HEK293 (cell line): ENCODE measurements around the gene CREM.
A peak's percentile ranks its signal among the peaks of the same experiment; 100 is the strongest.

ENCODE experiments used
- CTCF ChIA-PET: fragments of 350-600 bp; formaldehyde crosslinking; extraction: SDS; loops from one replicate; lab custom pipeline; 2021; ENCODE audit warnings: antibody characterized with exemption; lab: Yijun Ruan, JAX
- POLR2A ChIA-PET: fragments of 300-600 bp; formaldehyde crosslinking; extraction: SDS; loops from one replicate; lab custom pipeline; 2020; ENCODE audit warnings: antibody characterized with exemption, inconsistent platforms; lab: Yijun Ruan, JAX
- H3K27ac ChIP-seq: fragments of 200-500 bp; sonication (Bioruptor generic); 2 replicates; pipeline ENCODE4 v1.5.1; 2014; ENCODE audit warnings: low read depth, low read length, control low read depth, inconsistent platforms; ENCODE audit errors: extremely low read depth
- H3K36me3 ChIP-seq, 2 experiments: fragments of 200-500 bp in 1 of 2; sonication (Bioruptor generic) in 1 of 2; 1 replicate in 1 of 2; 2 replicates in 1 of 2; pipeline ENCODE4 v1.5.1; 2014 to 2017; ENCODE audit warnings: inconsistent platforms in 2 of 2, low read length in 2 of 2; ENCODE audit not compliant: control insufficient read depth in 2 of 2, insufficient read depth in 1 of 2
- H3K4me1 ChIP-seq: fragments of 200-500 bp; sonication (Bioruptor generic); 2 replicates; pipeline ENCODE4 v1.5.1; 2014; ENCODE audit warnings: mild to moderate bottlenecking, low read length, inconsistent platforms; ENCODE audit not compliant: control insufficient read depth, insufficient read depth
- H3K4me3 ChIP-seq: 2 replicates; pipeline ENCODE4 v1.5.1; 2011; ENCODE audit warnings: low read depth, mild to moderate bottlenecking, control low read depth, low read length, moderate library complexity
- H3K9me3 ChIP-seq: fragments of 200-500 bp; sonication (Bioruptor generic); 2 replicates; pipeline ENCODE4 v1.5.1; 2014; ENCODE audit warnings: low read depth, low read length, inconsistent platforms; ENCODE audit not compliant: control insufficient read depth, insufficient read depth
- EGR2 ChIP-seq: fragments of 450-650 bp; formaldehyde crosslinking; IDR thresholded peaks from 2 replicates; pipeline ENCODE4 v1.5.1; 2016; ENCODE audit warnings: low read depth, missing biosample characterization, missing genetic modification characterization
- IKZF3 ChIP-seq: fragments of 450-650 bp; IDR thresholded peaks from 2 replicates; pipeline ENCODE4 v1.5.0; 2018; ENCODE audit warnings: missing biosample characterization, mild to moderate bottlenecking, missing genetic modification characterization, moderate library complexity
- REST ChIP-seq: fragments of 450-650 bp; formaldehyde crosslinking; IDR thresholded peaks from 2 replicates; pipeline ENCODE4 v1.5.1; 2016; ENCODE audit warnings: missing biosample characterization, missing genetic modification characterization
- TCF7L2 ChIP-seq: IDR thresholded peaks from 2 replicates; pipeline ENCODE4 v1.6.1; 2011; ENCODE audit warnings: low read depth, mild to moderate bottlenecking, inconsistent platforms, low read length, moderate library complexity, borderline replicate concordance
- YY1 ChIP-seq: fragments of 450-650 bp; formaldehyde crosslinking; IDR thresholded peaks from 2 replicates; pipeline ENCODE4 v1.5.1; 2018; ENCODE audit warnings: missing biosample characterization, missing genetic modification characterization
- ZBTB7A ChIP-seq: fragments of 450-650 bp; formaldehyde crosslinking; IDR thresholded peaks from 2 replicates; pipeline ENCODE4 v1.5.1; 2016; ENCODE audit warnings: low read depth, missing biosample characterization, missing genetic modification characterization
- ZNF146 ChIP-seq: fragments of 450-650 bp; formaldehyde crosslinking; IDR thresholded peaks from 2 replicates; pipeline ENCODE4 v1.5.1; 2016; ENCODE audit warnings: missing biosample characterization, missing genetic modification characterization
- ZNF2 ChIP-seq: fragments of 450-650 bp; formaldehyde crosslinking; IDR thresholded peaks from 2 replicates; pipeline ENCODE4 v1.5.1; 2016; ENCODE audit warnings: missing biosample characterization, missing genetic modification characterization
- ZNF274 ChIP-seq, 2 experiments: fragments of 200-500 bp in 1 of 2; fragments of 450-650 bp in 1 of 2; sonication (Bioruptor generic) in 1 of 2; formaldehyde crosslinking in 1 of 2; IDR thresholded peaks; 2 replicates each; pipeline versions ENCODE4 v1.5.1 to v1.6.1; 2014 to 2016; ENCODE audit warnings: borderline replicate concordance in 1 of 2, inconsistent platforms in 1 of 2, low read length in 1 of 2, missing biosample characterization in 1 of 2, missing genetic modification characterization in 1 of 2
- ZNF292 ChIP-seq: fragments of 450-650 bp; formaldehyde crosslinking; IDR thresholded peaks from 2 replicates; pipeline ENCODE4 v1.5.1; 2016; ENCODE audit warnings: low read depth, missing biosample characterization, missing genetic modification characterization, borderline replicate concordance
- ZNF311 ChIP-seq: fragments of 450-650 bp; formaldehyde crosslinking; IDR thresholded peaks from 2 replicates; pipeline ENCODE4 v1.5.1; 2017; ENCODE audit warnings: missing biosample characterization, missing genetic modification characterization, borderline replicate concordance
- ZNF354C ChIP-seq: fragments of 450-650 bp; formaldehyde crosslinking; IDR thresholded peaks from 2 replicates; pipeline ENCODE4 v1.5.1; 2016; ENCODE audit warnings: missing biosample characterization, missing genetic modification characterization, low read depth, borderline replicate concordance
- ZNF449 ChIP-seq: fragments of 450-650 bp; formaldehyde crosslinking; IDR thresholded peaks from 2 replicates; pipeline ENCODE4 v1.5.1; 2017; ENCODE audit warnings: missing biosample characterization, mild to moderate bottlenecking, missing genetic modification characterization, moderate library complexity
- ZNF521 ChIP-seq: fragments of 450-650 bp; formaldehyde crosslinking; IDR thresholded peaks from 2 replicates; pipeline ENCODE4 v1.5.1; 2017; ENCODE audit warnings: missing biosample characterization, mild to moderate bottlenecking, missing genetic modification characterization
- ZNF571 ChIP-seq: fragments of 450-650 bp; formaldehyde crosslinking; IDR thresholded peaks from 2 replicates; pipeline ENCODE4 v1.5.0; 2017; ENCODE audit warnings: missing biosample characterization, missing genetic modification characterization
- ZNF639 ChIP-seq: fragments of 450-650 bp; formaldehyde crosslinking; IDR thresholded peaks from 2 replicates; pipeline ENCODE4 v1.5.1; 2016; ENCODE audit warnings: missing biosample characterization, missing genetic modification characterization
- ZNF658 ChIP-seq: fragments of 450-650 bp; formaldehyde crosslinking; IDR thresholded peaks from 2 replicates; pipeline ENCODE4; 2016; ENCODE audit warnings: missing biosample characterization, missing genetic modification characterization
- ZNF670 ChIP-seq: fragments of 450-650 bp; formaldehyde crosslinking; IDR thresholded peaks from 2 replicates; pipeline ENCODE4 v1.5.1; 2016; ENCODE audit warnings: missing biosample characterization, missing genetic modification characterization, low read depth
- ZNF768 ChIP-seq: fragments of 450-650 bp; formaldehyde crosslinking; IDR thresholded peaks from 2 replicates; pipeline ENCODE4 v1.5.1; 2018; ENCODE audit warnings: missing biosample characterization, mild to moderate bottlenecking, missing genetic modification characterization
- ZSCAN30 ChIP-seq: fragments of 450-650 bp; IDR thresholded peaks from 2 replicates; pipeline ENCODE4 v1.5.1; 2018; ENCODE audit warnings: missing biosample characterization, mild to moderate bottlenecking, missing genetic modification characterization, moderate library complexity
- ZXDB ChIP-seq: fragments of 450-650 bp; formaldehyde crosslinking; IDR thresholded peaks from 2 replicates; pipeline ENCODE4 v1.5.1; 2016; ENCODE audit warnings: missing biosample characterization, missing genetic modification characterization

CREM gene

GRCh38 chr10:35161906-35162305 lies 35.3 kb downstream of the CREM start:
- Histone ChIP-seq H3K4me3 (no peak overlapping the region), H3K4me1 (no peaks in the 10 kb centered on the region), H3K9me3 (no peaks in the 10 kb centered on the region), H3K27ac (no peak overlapping the region), H3K36me3 (no peaks in the 10 kb centered on the region)
- POLR2A ChIA-PET, result no interaction called here
- CTCF ChIA-PET, result interaction anchor here (1.3 kb wide), 1 partner anchor 34 kb away, joined by 4 read pairs; no protein-coding TSS in a partner anchor
- TF ChIP-seq ZNF670 (no peak), ZNF146 (peak; percentile 78)

- Histone ChIP-seq H3K27ac (no peak overlapping the region), H3K4me3 (no peak overlapping the region), H3K4me1 (no peaks in the 10 kb centered on the region), H3K36me3 (no peaks in the 10 kb centered on the region), H3K9me3 (no peaks in the 10 kb centered on the region)
- ChIA-PET CTCF (no interaction called here), POLR2A (no interaction called here)
- TF ChIP-seq ZSCAN30 (tag by site-specific recombination) (no peak), ZNF658 (no peak), ZNF639 (tag by site-specific recombination) (no peak), ZNF768 (tag by site-specific recombination) (no peak), REST (tag by site-specific recombination) (no peak)
Measured at GRCh38 chr10:35165136-35165535, 38.5 kb downstream of the CREM start.

- no peak overlapping the region for H3K4me3 ChIP-seq
- no peak overlapping the region for H3K27ac ChIP-seq
- H3K36me3 ChIP-seq, result no peaks in the 10 kb centered on the region
- ChIA-PET CTCF (interaction anchor here (0.6 kb wide), 1 partner anchor 178 kb away, joined by 4 read pairs; no protein-coding TSS in a partner anchor), POLR2A (no interaction called here)
- TF ChIP-seq ZNF292 (tag by site-specific recombination), result no peak
- TF ChIP-seq ZNF449, result no peak
- no peak for TF ChIP-seq EGR2
- no peak for TF ChIP-seq ZNF311
- no peak for TF ChIP-seq ZNF354C (tag by site-specific recombination)
- TF ChIP-seq ZNF571 (tag by site-specific recombination), result no peak
- TF ChIP-seq ZNF2, result no peak
- TF ChIP-seq ZBTB7A (tag by site-specific recombination), result no peak
- no peak for TF ChIP-seq YY1 (tag by site-specific recombination)
- TF ChIP-seq IKZF3 (tag by site-specific recombination), result no peak
- TF ChIP-seq TCF7L2, result no peak
- no peak for TF ChIP-seq ZNF274 (IDR thresholded peaks at IDR 0.05; ENCODE audit: low read length)
- TF ChIP-seq ZNF274 (tag by site-specific recombination; IDR thresholded peaks at IDR 0.05; ENCODE audit: borderline replicate concordance), result no peak
- TF ChIP-seq ZXDB (tag by site-specific recombination), result no peak
- TF ChIP-seq ZNF521 (tag by site-specific recombination), result no peak
- no peaks in the 10 kb centered on the region for H3K4me1 ChIP-seq
- no peaks in the 10 kb centered on the region for H3K9me3 ChIP-seq
Measured at GRCh38 chr10:35165811-35166210, 39.2 kb downstream of the CREM start.
